ENCODE measurements around the gene FGF14.
"Not testable (repeated sequence)": the region's sequence is repeated elsewhere in the genome, so short reads cannot be mapped to it uniquely, and the experiment has no call there.

FGF14 gene

GRCh38 chr13:102187313-102187712, 214.5 kb downstream of the FGF14 start:
- no peak for DNase-seq

- no peak for DNase-seq
Measured at GRCh38 chr13:102185375-102185984, 216.4 kb downstream of the FGF14 start.

GRCh38 chr13:102183509-102184182, 218.2 kb downstream of the FGF14 start:
- DNase-seq: no peak

GRCh38 chr13:102182170-102182569, 219.7 kb downstream of the FGF14 start:
- no peak for DNase-seq

- no peak for DNase-seq
Measured at GRCh38 chr13:102177431-102177830, 224.4 kb downstream of the FGF14 start.

- DNase-seq: no peak
Measured at GRCh38 chr13:102176846-102177245, 225.0 kb downstream of the FGF14 start.

GRCh38 chr13:102172406-102172805, 229.4 kb downstream of the FGF14 start:
- DNase-seq: no peak

GRCh38 chr13:102170305-102170704, 231.5 kb downstream of the FGF14 start:
- DNase-seq: no peak

GRCh38 chr13:102169471-102170015, 232.3 kb downstream of the FGF14 start:
- DNase-seq: no peak

GRCh38 chr13:102152790-102153189, 249.1 kb downstream of the FGF14 start:
- DNase-seq: no peak

GRCh38 chr13:102147353-102147752, 254.5 kb downstream of the FGF14 start:
- DNase-seq: no peak

- no peak for DNase-seq
Measured at GRCh38 chr13:102145750-102146149, 256.1 kb downstream of the FGF14 start.

- DNase-seq: no peak
Measured at GRCh38 chr13:102142473-102142826, 259.4 kb downstream of the FGF14 start.

GRCh38 chr13:102141625-102142472, 260.0 kb downstream of the FGF14 start:
- DNase-seq: peak; percentile 3

- no peak for DNase-seq
Measured at GRCh38 chr13:102139626-102140025, 262.2 kb downstream of the FGF14 start.

GRCh38 chr13:102138635-102139190, 263.1 kb downstream of the FGF14 start:
- no peak for DNase-seq

- not testable (repeated sequence) for DNase-seq
Measured at GRCh38 chr13:102137904-102138303, 263.9 kb downstream of the FGF14 start.

GRCh38 chr13:102136735-102137296, 265.0 kb downstream of the FGF14 start:
- DNase-seq: no peak

GRCh38 chr13:102132777-102133295, 269.0 kb downstream of the FGF14 start:
- DNase-seq: no peak

- no peak for DNase-seq
Measured at GRCh38 chr13:102131246-102131645, 270.6 kb downstream of the FGF14 start.

- DNase-seq: no peak
Measured at GRCh38 chr13:102128216-102128810, 273.5 kb downstream of the FGF14 start.

- no peak for DNase-seq
Measured at GRCh38 chr13:102127153-102127552, 274.7 kb downstream of the FGF14 start.
